Gastrocnemius medialis (tissue), 4 donors: ENCODE results near the gene ALPI. TPM values are rescaled to one million over a fixed set of nuclear protein-coding genes. Genes with fewer than 3 reads are reported as not detected.

ENCODE experiments used
- ATAC-seq, 2 donors: fragments of 150-250 bp; one replicate each; pipeline ENCODE4 v1.9.1; 2016
- DNase-seq, 2 donors: peaks; one replicate each; pipeline ENCODE4 v3.0.0-alpha.2; 2019
- H3K27ac ChIP-seq, 4 donors: fragments of 200-600 bp; sonication (generic); 1 replicate in 1 of 4; 2 replicates in 3 of 4; pipeline ENCODE4 v1.5.1; 2016 to 2018; ENCODE audit warnings: mild to moderate bottlenecking in 2 of 4, moderate library complexity in 1 of 4
- H3K27me3 ChIP-seq, 3 donors: fragments of 200-600 bp; sonication (generic) in 2 of 3; 1 replicate in 1 of 3; 2 replicates in 2 of 3; pipeline versions ENCODE4 v1.5.1 to v1.6.0; 2016 to 2019; ENCODE audit warnings: mild to moderate bottlenecking in 1 of 3, moderate library complexity in 1 of 3
- H3K36me3 ChIP-seq, 2 donors: fragments of 200-600 bp; sonication (generic) in 1 of 2; one replicate each; pipeline ENCODE4 v1.5.1; 2017 to 2018
- H3K4me1 ChIP-seq, 2 donors: fragments of 200-600 bp; sonication (generic) in 1 of 2; one replicate each; pipeline ENCODE4 v1.5.1; 2016 to 2017; ENCODE audit warnings: mild to moderate bottlenecking in 2 of 2
- H3K4me3 ChIP-seq, 4 donors: fragments of 200-600 bp; sonication (generic) in 3 of 4; 1 replicate in 1 of 4; 2 replicates in 3 of 4; pipeline ENCODE4 v1.5.1; 2016 to 2019; ENCODE audit warnings: mild to moderate bottlenecking in 2 of 4
- H3K9me3 ChIP-seq, 3 donors: fragments of 200-600 bp; sonication (generic) in 2 of 3; 1 replicate in 1 of 3; 2 replicates in 2 of 3; pipeline ENCODE4 v1.5.1; 2016 to 2019
- POLR2A ChIP-seq, 2 donors: fragments of 450-650 bp; IDR thresholded peaks; one replicate each; pipeline ENCODE4 v1.6.1; 2017; ENCODE audit warnings: antibody characterized with exemption in 2 of 2, mild to moderate bottlenecking in 2 of 2, moderate library complexity in 2 of 2
- in situ Hi-C, 4 donors: fragments of 200-750 bp; cut with MboI; loops; one replicate each; pipeline versions ENCODE4 v1.15.0 to v1.8.0; 2017; ENCODE audit warnings: low sequenced_read_pairs in 4 of 4
- intact Hi-C: fragments of 100-400 bp; cut with DNase I; formaldehyde crosslinking; loops from one replicate; pipeline ENCODE4 v1.15.1; 2023; ENCODE audit warnings: low total_unique reads
- total RNA-seq, 4 donors: library from RNA; depleted of rRNA; stranded (reverse); fragments of >200 nt; gene quantifications; one replicate each; pipeline versions ENCODE4 v1.1.0 to v1.2.3, GENCODE V29; 2016
- TF ChIP-seq, protein P1 (sequence below), 5 experiments: fragments of 450-650 bp in 3 of 5; fragments of 200-600 bp in 2 of 5; sonication (generic) in 2 of 5; IDR thresholded peaks in 4 of 5; conservative IDR thresholded peaks in 1 of 5; 1 replicate in 4 of 5; 2 replicates in 1 of 5; pipeline ENCODE4 v1.5.1; 2016 to 2019; ENCODE audit warnings: antibody characterized with exemption in 5 of 5, mild to moderate bottlenecking in 3 of 5, moderate library complexity in 3 of 5

The ALPI gene
- total RNA-seq, 4 donors from 2014 or later = not detected

GRCh38 chr2:232434091-232434490 is 21.9 kb upstream of the ALPI start:
- DNase-seq (no peak), ATAC-seq (no peak)
- intact Hi-C loops (no loop called here), in situ Hi-C loops (loop anchor here (10.0 to 25.0 kb wide), 2 partner anchors 522 to 529 kb away; no protein-coding TSS in a partner anchor)
- Histone ChIP-seq H3K4me3 (no peak overlapping the region), H3K27ac (no peak overlapping the region), H3K27me3 (no peaks in the 10 kb centered on the region), H3K36me3 (no peaks in the 10 kb centered on the region), H3K9me3 (no peaks in the 10 kb centered on the region), H3K4me1 (no peaks in the 10 kb centered on the region)
- TF ChIP-seq, protein P1, sequence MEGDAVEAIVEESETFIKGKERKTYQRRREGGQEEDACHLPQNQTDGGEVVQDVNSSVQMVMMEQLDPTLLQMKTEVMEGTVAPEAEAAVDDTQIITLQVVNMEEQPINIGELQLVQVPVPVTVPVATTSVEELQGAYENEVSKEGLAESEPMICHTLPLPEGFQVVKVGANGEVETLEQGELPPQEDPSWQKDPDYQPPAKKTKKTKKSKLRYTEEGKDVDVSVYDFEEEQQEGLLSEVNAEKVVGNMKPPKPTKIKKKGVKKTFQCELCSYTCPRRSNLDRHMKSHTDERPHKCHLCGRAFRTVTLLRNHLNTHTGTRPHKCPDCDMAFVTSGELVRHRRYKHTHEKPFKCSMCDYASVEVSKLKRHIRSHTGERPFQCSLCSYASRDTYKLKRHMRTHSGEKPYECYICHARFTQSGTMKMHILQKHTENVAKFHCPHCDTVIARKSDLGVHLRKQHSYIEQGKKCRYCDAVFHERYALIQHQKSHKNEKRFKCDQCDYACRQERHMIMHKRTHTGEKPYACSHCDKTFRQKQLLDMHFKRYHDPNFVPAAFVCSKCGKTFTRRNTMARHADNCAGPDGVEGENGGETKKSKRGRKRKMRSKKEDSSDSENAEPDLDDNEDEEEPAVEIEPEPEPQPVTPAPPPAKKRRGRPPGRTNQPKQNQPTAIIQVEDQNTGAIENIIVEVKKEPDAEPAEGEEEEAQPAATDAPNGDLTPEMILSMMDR (IDR thresholded peaks at IDR 0.05 in 4 of 5, conservative IDR thresholded peaks at IDR 0.05 in 1 of 5) = no peak
- no peak for TF ChIP-seq POLR2A (IDR thresholded peaks at IDR 0.05)

- no peak for TF ChIP-seq POLR2A (IDR thresholded peaks at IDR 0.05)
- TF ChIP-seq, protein P1 (IDR thresholded peaks at IDR 0.05 in 4 of 5, conservative IDR thresholded peaks at IDR 0.05 in 1 of 5) = no peak
- Histone ChIP-seq H3K36me3 (no peaks in the 10 kb centered on the region), H3K9me3 (no peaks in the 10 kb centered on the region), H3K4me3 (no peak overlapping the region), H3K4me1 (no peaks in the 10 kb centered on the region), H3K27ac (no peak overlapping the region), H3K27me3 (no peaks in the 10 kb centered on the region)
- ATAC-seq (no peak), DNase-seq (no peak)
- in situ Hi-C loops (loop anchor here (10.0 to 25.0 kb wide), 2 partner anchors 522 to 530 kb away; no protein-coding TSS in a partner anchor), intact Hi-C loops (no loop called here)
Observed at GRCh38 chr2:232434563-232435374, 21.2 kb upstream of the ALPI start.

- Histone ChIP-seq H3K4me3 (no peak overlapping the region), H3K4me1 (peaks cover 0 to under 1% of the 10 kb centered on the region in 2 donors), H3K36me3 (no peaks in the 10 kb centered on the region), H3K9me3 (no peaks in the 10 kb centered on the region), H3K27me3 (no peaks in the 10 kb centered on the region), H3K27ac (no peak overlapping the region)
- ATAC-seq (no peak), DNase-seq (no peak)
- intact Hi-C loops = no loop called here
- in situ Hi-C loops = loop anchor here (10.0 to 25.0 kb wide), 2 partner anchors 523 to 531 kb away; no protein-coding TSS in a partner anchor
- TF ChIP-seq, protein P1 (IDR thresholded peaks at IDR 0.05 in 4 of 5, conservative IDR thresholded peaks at IDR 0.05 in 1 of 5) = no peak
- TF ChIP-seq POLR2A (IDR thresholded peaks at IDR 0.05) = no peak
Observed at GRCh38 chr2:232435375-232435648, 20.6 kb upstream of the ALPI start.

- Histone ChIP-seq H3K36me3 (no peaks in the 10 kb centered on the region), H3K4me3 (no peak overlapping the region), H3K4me1 (peaks cover 0 to 2% of the 10 kb centered on the region in 2 donors), H3K9me3 (no peaks in the 10 kb centered on the region), H3K27ac (no peak overlapping the region), H3K27me3 (no peaks in the 10 kb centered on the region)
- in situ Hi-C loops = loop anchor here (10.0 to 25.0 kb wide), 2 partner anchors 524 to 531 kb away; no protein-coding TSS in a partner anchor
- no peak for DNase-seq
- no peak for ATAC-seq
- intact Hi-C loops = no loop called here
- TF ChIP-seq POLR2A (IDR thresholded peaks at IDR 0.05) = no peak
- TF ChIP-seq, protein P1 (IDR thresholded peaks at IDR 0.05 in 4 of 5, conservative IDR thresholded peaks at IDR 0.05 in 1 of 5) = no peak
Observed at GRCh38 chr2:232435805-232436204, 20.1 kb upstream of the ALPI start.
